EH (cell line): Measurements from ENCODE around the gene IQCH.

Source experiments
- DNase-seq: peaks from one replicate; pipeline ENCODE4 v3.0.0-alpha.2; 2015; ENCODE audit warnings: low read depth

IQCH gene

DNA sequence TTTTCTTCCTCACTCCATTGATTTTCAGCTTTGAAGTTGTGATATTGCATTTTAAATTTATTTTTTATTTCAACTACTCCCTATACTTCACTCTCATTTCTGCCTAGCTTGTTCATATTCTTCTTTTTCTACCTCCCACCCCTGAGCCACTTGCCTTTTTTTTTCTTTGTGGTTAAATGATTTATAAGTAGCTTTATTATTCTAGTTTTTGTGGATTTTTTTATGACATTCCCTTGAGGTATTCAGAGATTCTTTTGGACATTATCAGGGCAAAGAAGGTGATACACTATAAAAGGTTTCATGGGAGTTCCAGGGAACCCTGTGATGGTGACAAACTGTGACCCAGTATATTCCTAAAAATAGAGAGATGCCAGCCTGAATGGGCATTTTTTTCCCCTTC is 269.6 kb downstream of the IQCH start:
- DNase-seq: peak; percentile 45

DNA sequence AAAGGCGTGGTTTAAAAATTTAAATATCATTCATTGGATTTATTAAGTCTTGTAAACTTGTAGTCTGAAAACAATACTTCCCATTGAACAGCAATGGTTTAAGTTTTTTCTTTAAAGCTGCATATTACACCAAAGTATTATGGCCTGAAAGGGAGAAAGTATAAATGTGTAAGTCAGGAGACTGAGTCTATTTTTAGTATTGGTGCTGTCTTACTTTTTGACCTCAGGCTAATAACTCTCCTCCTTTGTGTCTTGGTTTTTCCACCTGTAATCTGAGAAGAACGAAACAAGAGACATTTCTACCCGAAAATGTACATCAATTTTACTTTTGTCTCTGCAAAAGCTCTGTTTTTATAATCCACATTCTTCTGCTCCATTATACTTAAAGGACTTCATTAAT is 273.9 kb downstream of the IQCH start:
- no peak for DNase-seq

GRCh38 chr15:67531379-67531914 is 276.9 kb downstream of the IQCH start:
- peak; percentile 89 for DNase-seq

DNA sequence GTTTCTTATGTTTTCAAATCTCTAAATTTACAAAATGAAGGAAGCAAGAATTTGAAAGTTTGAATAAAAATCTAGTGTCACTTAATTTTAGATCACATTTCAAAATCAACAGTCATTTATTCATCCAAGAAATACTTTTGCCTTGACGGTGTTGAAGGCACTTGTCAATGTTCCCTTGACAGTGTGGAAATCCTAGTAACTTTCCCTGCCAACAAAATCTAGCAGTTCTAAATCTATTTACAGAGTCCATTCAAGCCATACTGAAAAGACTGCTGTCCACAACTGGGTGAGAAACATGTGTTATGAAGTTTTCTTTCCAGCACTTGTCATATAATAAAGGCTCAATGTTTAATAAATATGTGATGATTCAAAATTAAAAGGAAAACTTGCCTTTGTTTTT is 279.3 kb downstream of the IQCH start:
- DNase-seq: no peak

- DNase-seq: no peak
Measured at GRCh38 chr15:67534360-67534759, 279.8 kb downstream of the IQCH start.

- no peak for DNase-seq
Measured at GRCh38 chr15:67537771-67538170, 283.2 kb downstream of the IQCH start.

GRCh38 chr15:67542420-67543347 is 288.1 kb downstream of the IQCH start, which contains the start of gene MAP2K5:
Gene MAP2K5 (plus strand): TSS chr15:67542703. CDS start chr15:67543336, 633 bp downstream.
- peak; percentile 80 for DNase-seq

- peak; percentile 33 for DNase-seq
Measured at GRCh38 chr15:67543348-67543718, 288.7 kb downstream of the IQCH start.

DNA sequence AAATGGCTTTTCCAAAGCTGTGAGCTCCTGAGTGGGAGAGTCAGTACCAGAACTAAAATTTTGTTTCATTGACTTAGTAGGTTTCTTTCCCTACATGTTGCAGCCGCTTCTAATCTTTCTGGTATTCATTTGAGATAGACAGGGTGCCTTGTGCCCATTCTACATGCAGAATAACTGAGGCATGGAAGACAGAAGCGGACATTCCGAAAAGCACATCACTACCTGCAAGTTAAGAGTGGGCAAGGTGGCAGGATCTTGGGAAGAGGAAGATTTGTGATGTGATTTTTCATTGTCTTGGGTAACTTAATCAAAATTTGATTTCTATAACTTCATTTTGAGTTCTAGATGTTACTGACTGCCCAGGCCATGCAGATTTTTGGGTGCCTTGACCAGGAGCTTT is 289.9 kb downstream of the IQCH start:
- no peak for DNase-seq

DNA sequence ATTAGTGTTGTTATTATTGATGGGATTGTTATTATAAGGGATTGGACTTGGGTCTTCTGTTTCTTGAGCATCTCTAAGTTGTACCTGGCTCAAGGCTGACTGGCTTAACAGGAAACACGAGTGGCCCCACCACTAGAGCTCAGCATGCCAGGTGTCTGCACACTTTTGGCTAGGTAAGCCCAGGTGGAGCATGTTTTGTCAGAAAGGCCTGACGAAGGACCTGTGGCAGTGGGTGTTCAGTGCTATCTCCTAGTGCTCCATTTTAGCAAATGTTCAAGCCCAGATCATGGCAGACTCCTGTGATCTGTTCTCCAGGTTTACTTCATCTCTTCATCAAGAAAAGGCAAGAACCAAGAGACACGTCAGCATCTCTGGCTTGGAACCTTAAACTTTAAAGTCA is 291.3 kb downstream of the IQCH start:
- DNase-seq: no peak

GRCh38 chr15:67547064-67547463 is 292.5 kb downstream of the IQCH start:
- no peak for DNase-seq

- DNase-seq: no peak
Measured at GRCh38 chr15:67547836-67548235, 293.2 kb downstream of the IQCH start.

- DNase-seq: peak; percentile 51
Measured at GRCh38 chr15:67548236-67548852, 293.8 kb downstream of the IQCH start.

GRCh38 chr15:67548862-67549651 is 294.5 kb downstream of the IQCH start:
- peak; percentile 29 for DNase-seq

- DNase-seq: no peak
Measured at GRCh38 chr15:67549736-67550135, 295.1 kb downstream of the IQCH start.

DNA sequence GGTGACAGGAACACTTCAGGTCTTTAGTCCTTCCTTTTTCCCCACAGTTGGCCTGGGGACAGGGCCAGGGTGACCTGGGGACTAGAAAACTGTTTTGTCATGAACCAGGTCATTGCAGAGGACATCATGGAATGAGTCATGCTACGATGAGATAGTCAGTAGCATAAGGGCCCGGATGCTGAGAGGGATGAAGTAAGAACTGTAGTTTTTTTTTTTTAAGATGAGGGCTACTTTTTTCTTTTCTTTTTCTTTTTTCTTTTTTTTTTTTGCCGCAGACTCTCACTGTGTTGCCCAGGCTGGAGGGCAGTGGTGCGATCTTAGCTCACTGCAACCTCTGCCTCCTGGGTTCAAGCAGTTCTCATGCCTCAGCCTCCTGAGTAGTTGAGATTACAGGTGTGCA is 295.9 kb downstream of the IQCH start:
- peak; percentile 44 for DNase-seq

- no peak for DNase-seq
Measured at GRCh38 chr15:67551207-67551743, 296.7 kb downstream of the IQCH start.
